Vagina (tissue), 2 donors: ENCODE data around the gene ATP1A4. TPM values are rescaled to one million over a fixed set of nuclear protein-coding genes. Genes with fewer than 3 reads are reported as not detected.

ENCODE experiments used
- DNase-seq, 2 donors: peaks; one replicate each; pipeline ENCODE4 v3.0.0-alpha.2; 2017; ENCODE audit errors: extremely low spot score in 2 of 2
- H3K27ac ChIP-seq: fragments of 200-600 bp; sonication (generic); one replicate; pipeline ENCODE4 v1.5.1; 2019
- H3K27me3 ChIP-seq: fragments of 200-600 bp; sonication (generic); one replicate; pipeline ENCODE4 v1.5.1; 2019
- H3K36me3 ChIP-seq, 2 donors: fragments of 200-600 bp; sonication (generic); one replicate each; pipeline ENCODE4 v1.5.1; 2017 to 2019
- H3K4me1 ChIP-seq: fragments of 200-600 bp; sonication (generic); one replicate; pipeline ENCODE4 v1.5.1; 2019
- H3K4me3 ChIP-seq, 2 donors: fragments of 200-600 bp; sonication (generic); 1 replicate in 1 of 2; 2 replicates in 1 of 2; pipeline ENCODE4 v1.5.1; 2016 to 2019
- H3K9me3 ChIP-seq: fragments of 200-600 bp; sonication (generic); one replicate; pipeline ENCODE4 v1.5.1; 2019
- POLR2A ChIP-seq, 2 donors: fragments of 450-650 bp; IDR thresholded peaks; one replicate each; pipeline ENCODE4 v1.6.1; 2017; ENCODE audit warnings: antibody characterized with exemption in 2 of 2, mild to moderate bottlenecking in 2 of 2, moderate library complexity in 2 of 2
- POLR2AphosphoS5 ChIP-seq, 2 donors: sonication (generic); formaldehyde crosslinking; IDR thresholded peaks; one replicate each; pipeline ENCODE4 v1.9.0; 2017; ENCODE audit warnings: antibody characterized with exemption in 2 of 2, mild to moderate bottlenecking in 2 of 2, low read depth in 1 of 2; ENCODE audit not compliant: insufficient read depth in 1 of 2
- intact Hi-C: fragments of 100-400 bp; cut with DNase I; formaldehyde crosslinking; loops from one replicate; pipeline ENCODE4 v1.15.1; 2023
- total RNA-seq: library from RNA; depleted of rRNA; stranded (reverse); fragments of >200 nt; gene quantifications from one replicate; pipeline ENCODE4 v1.2.3, GENCODE V29; 2016
- TF ChIP-seq, protein P1 (sequence below), 3 experiments: fragments of 450-650 bp in 2 of 3; fragments of 200-600 bp in 1 of 3; sonication (generic) in 1 of 3; IDR thresholded peaks; one replicate each; pipeline ENCODE4 v1.5.1; 2017 to 2019; ENCODE audit warnings: antibody characterized with exemption in 3 of 3, mild to moderate bottlenecking in 2 of 3, moderate library complexity in 2 of 3

ATP1A4 gene
- total RNA-seq, 1 donor from 2014 or later = not detected

DNA sequence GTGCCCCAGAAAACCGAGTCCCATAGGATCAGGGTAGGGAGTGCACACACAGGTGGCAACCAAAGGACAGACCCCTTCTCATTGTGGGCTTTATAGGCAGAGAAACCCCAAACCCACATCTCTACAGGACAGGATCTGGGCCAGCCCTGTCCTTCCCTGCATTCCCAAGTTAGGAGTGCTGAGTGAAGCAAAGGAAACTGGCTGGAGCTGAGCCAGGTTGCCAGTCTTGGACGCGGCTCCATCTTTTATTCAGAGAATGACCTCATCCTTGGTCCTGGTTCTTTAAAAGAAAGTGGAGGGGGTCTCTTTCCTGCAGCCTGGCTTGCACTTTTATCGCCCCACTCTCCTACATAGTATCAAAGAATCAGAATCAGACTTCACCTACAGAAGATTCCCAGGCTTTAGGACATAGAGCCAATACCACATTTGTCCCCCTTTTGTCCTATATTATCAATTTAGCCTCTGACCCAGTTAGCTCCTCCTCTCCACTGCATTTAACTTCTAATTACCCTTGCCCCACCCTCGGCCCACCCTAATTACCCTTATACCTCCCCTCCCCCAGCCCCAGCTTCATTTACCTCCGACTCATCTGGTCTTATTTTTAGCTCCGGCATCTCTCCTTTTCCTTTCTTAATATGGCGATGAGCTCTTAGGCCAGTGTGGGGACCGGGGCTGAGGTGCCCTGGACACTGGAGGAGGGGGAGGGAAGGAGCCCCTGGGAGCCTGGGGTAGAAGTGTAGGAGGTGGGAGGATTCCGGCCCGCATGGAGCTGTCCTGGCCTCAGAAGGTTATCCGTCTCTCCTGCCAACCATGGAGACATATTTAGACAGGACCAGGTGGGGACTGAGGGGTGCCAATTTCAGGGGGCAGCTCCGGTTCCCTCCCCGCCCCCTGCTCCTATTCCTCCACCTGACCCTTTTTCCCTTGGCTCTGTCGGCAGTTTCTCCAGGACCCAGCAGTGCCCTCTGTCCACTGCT, 38.5 kb downstream of the ATP1A4 start, which contains the start of gene CASQ1:
Gene CASQ1 (plus strand): TSS at position 927 of the 977 bp plus-strand sequence. CDS start 177 bp downstream, outside the sequence.
- no peaks in the 10 kb centered on the region for H3K36me3 ChIP-seq
- TF ChIP-seq POLR2AphosphoS5 (IDR thresholded peaks at IDR 0.05; ENCODE audit: insufficient read depth in 1 of 2, low read depth in 1 of 2) (no peak), POLR2A (IDR thresholded peaks at IDR 0.05) (no peak)
- TF ChIP-seq, protein P1, sequence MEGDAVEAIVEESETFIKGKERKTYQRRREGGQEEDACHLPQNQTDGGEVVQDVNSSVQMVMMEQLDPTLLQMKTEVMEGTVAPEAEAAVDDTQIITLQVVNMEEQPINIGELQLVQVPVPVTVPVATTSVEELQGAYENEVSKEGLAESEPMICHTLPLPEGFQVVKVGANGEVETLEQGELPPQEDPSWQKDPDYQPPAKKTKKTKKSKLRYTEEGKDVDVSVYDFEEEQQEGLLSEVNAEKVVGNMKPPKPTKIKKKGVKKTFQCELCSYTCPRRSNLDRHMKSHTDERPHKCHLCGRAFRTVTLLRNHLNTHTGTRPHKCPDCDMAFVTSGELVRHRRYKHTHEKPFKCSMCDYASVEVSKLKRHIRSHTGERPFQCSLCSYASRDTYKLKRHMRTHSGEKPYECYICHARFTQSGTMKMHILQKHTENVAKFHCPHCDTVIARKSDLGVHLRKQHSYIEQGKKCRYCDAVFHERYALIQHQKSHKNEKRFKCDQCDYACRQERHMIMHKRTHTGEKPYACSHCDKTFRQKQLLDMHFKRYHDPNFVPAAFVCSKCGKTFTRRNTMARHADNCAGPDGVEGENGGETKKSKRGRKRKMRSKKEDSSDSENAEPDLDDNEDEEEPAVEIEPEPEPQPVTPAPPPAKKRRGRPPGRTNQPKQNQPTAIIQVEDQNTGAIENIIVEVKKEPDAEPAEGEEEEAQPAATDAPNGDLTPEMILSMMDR (IDR thresholded peaks at IDR 0.05) = no peak
- DNase-seq = no peak
- H3K27ac ChIP-seq = no peak within 1 kb of the TSS
- peaks cover 19% of the 10 kb centered on the region for H3K4me1 ChIP-seq
- intact Hi-C loops = loop anchor here (5.0 kb wide), 1 partner anchor 102 kb away; no protein-coding TSS in a partner anchor
- no peak within 1 kb of the TSS for H3K4me3 ChIP-seq
- H3K9me3 ChIP-seq = no peaks in the 10 kb centered on the region
- H3K27me3 ChIP-seq = no peaks in the 10 kb centered on the region

DNA sequence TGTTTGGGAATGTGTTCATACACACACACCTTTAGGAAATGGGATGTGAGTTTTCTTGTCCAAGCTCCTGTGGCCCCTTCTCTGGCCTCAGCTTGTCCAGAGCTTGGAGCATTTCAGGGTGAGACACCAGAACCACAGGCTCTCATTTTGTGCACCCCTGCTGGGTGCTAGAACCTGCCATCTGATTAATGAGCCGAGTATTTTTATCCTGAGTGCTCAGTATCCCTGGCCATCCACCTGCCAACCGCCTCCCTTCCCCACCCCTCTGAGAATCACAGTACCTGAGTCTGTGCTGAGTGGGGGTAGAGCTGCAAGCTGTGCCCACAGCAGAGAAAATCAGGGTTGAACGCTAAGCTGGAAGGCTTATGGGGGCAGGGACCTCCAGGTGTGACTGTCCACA, 40.4 kb downstream of the ATP1A4 start:
- Histone ChIP-seq H3K36me3 (no peaks in the 10 kb centered on the region), H3K27ac (no peak overlapping the region), H3K9me3 (no peaks in the 10 kb centered on the region), H3K4me1 (peaks cover 19% of the 10 kb centered on the region), H3K27me3 (no peaks in the 10 kb centered on the region), H3K4me3 (no peak overlapping the region)
- TF ChIP-seq POLR2A (IDR thresholded peaks at IDR 0.05) = no peak
- no peak for TF ChIP-seq POLR2AphosphoS5 (IDR thresholded peaks at IDR 0.05; ENCODE audit: insufficient read depth in 1 of 2, low read depth in 1 of 2)
- TF ChIP-seq, protein P1 (IDR thresholded peaks at IDR 0.05) = no peak
- intact Hi-C loops = loop anchor here (5.0 kb wide), 1 partner anchor 101 kb away; no protein-coding TSS in a partner anchor
- DNase-seq = no peak

DNA sequence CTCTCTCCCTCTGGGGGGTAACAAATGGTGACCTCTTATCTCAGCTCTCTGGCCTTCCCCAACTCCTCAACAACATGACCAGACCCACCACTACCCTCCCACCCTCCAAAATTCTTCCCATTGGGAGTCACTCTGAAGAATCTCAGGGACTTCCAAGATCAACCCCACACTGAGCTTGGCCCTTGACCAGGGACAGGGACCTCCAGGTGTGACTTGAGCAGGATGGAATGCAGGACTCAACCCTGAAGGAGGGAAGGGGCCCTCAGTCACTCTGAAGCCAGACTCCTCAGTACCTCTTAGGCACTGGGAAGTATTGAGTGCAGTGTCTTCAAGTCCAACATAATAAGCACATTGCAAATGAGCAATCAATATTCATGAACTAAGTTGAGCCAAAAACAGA, 40.8 kb downstream of the ATP1A4 start:
- Histone ChIP-seq H3K4me1 (peaks cover 19% of the 10 kb centered on the region), H3K9me3 (no peaks in the 10 kb centered on the region), H3K27ac (no peak overlapping the region), H3K4me3 (no peak overlapping the region), H3K27me3 (no peaks in the 10 kb centered on the region), H3K36me3 (no peaks in the 10 kb centered on the region)
- no peak for DNase-seq
- TF ChIP-seq, protein P1 (IDR thresholded peaks at IDR 0.05) = no peak
- TF ChIP-seq POLR2AphosphoS5 (IDR thresholded peaks at IDR 0.05; ENCODE audit: insufficient read depth in 1 of 2, low read depth in 1 of 2) (no peak), POLR2A (IDR thresholded peaks at IDR 0.05) (no peak)
- intact Hi-C loops = loop anchor here (5.0 kb wide), 1 partner anchor 100 kb away; no protein-coding TSS in a partner anchor

DNA sequence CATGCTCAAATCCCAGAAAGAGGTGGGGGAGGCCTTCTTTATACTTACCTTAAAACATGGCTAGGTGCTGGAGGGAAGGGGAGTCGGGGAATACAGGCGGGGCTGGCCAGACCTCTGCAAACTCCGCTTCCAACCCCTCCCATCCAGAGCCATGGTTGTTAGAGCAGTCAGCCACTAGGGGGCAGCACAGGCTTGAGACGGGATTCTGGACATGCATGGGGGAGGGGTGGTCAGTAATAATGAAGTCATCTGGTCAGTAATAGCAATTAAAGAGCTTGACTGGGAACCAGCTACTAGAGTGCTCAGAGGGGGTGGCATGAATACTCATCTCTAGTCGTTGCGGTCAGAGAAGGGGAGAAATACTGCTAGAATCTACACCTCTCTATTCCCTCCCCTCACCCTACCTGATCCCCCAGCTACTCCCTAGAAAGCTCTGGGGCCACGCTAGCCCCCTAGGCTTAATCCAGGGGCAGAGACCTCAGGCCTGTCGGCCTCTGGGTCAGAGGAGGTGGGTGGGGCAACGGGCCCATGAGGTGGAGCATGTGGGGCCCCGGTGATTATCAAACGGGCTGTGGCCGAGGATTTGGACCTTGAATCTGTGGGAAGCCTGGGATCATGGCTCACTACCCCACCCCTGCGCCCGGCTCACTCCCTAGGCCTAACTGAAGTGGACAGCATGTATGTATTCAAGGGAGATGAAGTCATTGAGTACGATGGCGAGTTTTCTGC, 41.9 kb downstream of the ATP1A4 start:
- Histone ChIP-seq H3K36me3 (no peaks in the 10 kb centered on the region), H3K27ac (no peak overlapping the region), H3K27me3 (no peaks in the 10 kb centered on the region), H3K4me3 (no peak overlapping the region), H3K9me3 (no peaks in the 10 kb centered on the region), H3K4me1 (peaks cover 19% of the 10 kb centered on the region)
- intact Hi-C loops = loop anchor here (5.0 kb wide), 1 partner anchor 99 kb away; no protein-coding TSS in a partner anchor
- TF ChIP-seq POLR2A (IDR thresholded peaks at IDR 0.05) (no peak), POLR2AphosphoS5 (IDR thresholded peaks at IDR 0.05; ENCODE audit: insufficient read depth in 1 of 2, low read depth in 1 of 2) (peak in 1 of 2 donors; percentile 67)
- TF ChIP-seq, protein P1 (IDR thresholded peaks at IDR 0.05) = peak; percentile 84 to 99 (median 99)
- DNase-seq = no peak
